IPS DF 19.7 (cell line): ENCODE measurements around the gene CPSF3.

Experiments
- DNase-seq: peaks from one replicate; pipeline ENCODE4 v3.0.0-alpha.2; 2013; ENCODE audit warnings: low read depth, low spot score

CPSF3 gene

DNA sequence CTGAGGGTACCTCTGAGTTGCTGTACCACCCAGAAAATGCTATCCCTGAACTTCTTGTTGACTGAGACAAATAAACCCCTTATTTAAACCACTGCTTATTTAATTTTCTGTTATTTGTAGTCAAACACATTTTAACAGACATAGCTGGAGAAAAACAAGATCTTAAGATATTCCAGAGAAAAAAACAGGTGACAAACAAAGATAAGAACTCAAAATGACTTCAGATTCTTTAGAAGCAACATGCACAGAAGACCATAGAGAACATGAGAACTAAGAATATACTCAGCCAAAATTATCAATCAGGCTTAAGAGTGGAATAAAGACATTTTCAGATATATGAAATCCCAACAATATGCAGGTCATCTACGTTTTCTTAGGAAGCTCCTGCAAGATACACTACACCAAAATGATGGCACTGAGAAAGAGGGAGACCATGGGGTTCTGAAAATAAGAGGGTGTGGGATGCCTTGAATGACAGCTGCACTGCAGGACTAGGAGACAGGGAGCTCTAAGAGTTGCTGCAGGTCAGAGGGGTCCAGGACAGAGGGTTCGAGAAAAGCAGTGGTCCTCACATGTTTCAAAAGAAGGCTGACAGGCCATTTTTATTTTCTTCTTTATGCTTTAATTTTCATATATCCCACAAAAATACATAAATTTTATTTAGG, 93.8 kb downstream of the CPSF3 start:
- DNase-seq = no peak

DNA sequence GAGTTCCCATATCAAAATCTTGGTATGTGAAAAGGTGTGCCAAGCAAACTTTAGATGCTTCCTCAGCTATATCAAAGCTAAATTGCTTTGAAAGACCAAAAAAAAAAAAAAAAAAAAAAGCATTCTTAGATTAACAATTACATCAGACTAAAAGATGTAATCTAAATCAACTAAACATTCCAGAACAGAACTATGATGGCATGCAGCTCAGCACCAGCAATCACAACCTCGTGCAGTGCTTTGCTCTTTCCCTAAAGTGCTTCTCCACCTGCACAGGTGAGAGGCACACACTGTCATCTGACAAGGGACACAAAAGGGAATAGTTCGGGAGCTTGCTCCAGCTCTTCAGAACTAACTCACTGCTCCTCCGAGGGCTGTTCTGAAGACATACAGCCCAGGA, 94.7 kb downstream of the CPSF3 start:
- no peak for DNase-seq

DNA sequence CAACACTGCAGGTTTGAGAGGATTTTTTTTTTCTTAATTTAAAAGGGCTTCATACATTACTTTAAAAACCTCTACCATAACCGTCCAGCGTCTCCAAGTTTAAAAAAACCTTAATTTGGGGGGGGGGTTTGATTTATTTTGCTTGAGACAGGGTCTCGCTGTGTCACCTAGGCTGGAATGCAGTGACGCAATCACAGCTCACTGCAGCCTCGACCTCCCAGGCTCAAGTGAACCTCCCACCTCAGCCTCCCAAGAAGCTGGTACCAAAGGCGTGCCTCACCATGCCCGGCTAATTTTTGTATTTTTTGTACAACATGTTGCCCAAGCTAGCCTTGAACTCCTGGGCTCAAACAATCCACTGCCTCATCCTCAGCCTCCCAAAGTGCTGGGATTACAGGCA, 95.3 kb downstream of the CPSF3 start:
- DNase-seq = no peak

DNA sequence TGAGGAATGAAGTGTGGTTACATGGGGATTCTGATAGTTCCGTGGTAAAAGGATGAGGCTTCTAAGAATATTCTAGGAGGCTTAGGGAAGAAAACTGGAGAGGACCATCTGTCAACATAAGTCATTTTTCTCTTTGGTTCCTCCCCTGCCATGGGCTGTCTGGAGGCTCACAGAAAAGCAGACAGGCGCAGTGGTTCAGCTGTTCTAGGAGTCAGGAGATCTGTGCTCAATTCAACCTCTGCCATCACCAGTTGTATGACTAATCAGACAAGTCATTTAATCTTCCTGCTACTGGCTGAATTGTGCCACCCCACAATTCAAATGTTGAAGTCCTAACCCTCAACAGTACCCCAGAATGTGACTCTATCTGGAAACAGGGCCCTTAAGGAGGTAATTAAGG, 95.8 kb downstream of the CPSF3 start:
- no peak for DNase-seq
